ENCODE results near the gene TFR2. TPM values are rescaled to one million over a fixed set of nuclear protein-coding genes. Genes with fewer than 3 reads are reported as not detected.

TFR2 gene
- total and polyA plus RNA-seq, 2 of the 13 experiments (the other 11 are each of a cell fraction or from before 2014, with no cell fraction given), result 36.9 to 64.2 TPM

- H3K9ac ChIP-seq (ENCODE audit: insufficient read depth, low read depth, low read length), result peak overlapping the region; percentile 77
- BruUV-seq (replicated peaks), result no TSS peak
- ChIA-PET POLR2A (interaction anchor here (0.8 to 3.3 kb wide), 4 partner anchors 9 to 133 kb away, joined by 3 to 73 read pairs (median 6); partner anchors contain the start of genes FBXO24, LRCH4 and POP7), CTCF (ENCODE audit: low intra/inter-chr PET ratio, low total read pairs) (no interaction called here)
- H3K27ac ChIP-seq (ENCODE audit: extremely low read length, insufficient read depth, low read length), result peak overlapping the region; percentile 99
- ATAC-seq (peak; percentile 5), DNase-seq (ENCODE audit: low spot score) (no peak), FAIRE-seq (no peak)
- intact Hi-C loops (cut with micrococcal nuclease; ENCODE audit: unreplicated experiment) (no loop called here), in situ Hi-C loops (cut with HindIII; ENCODE audit: extremely low pct_ligation_motif_present, low pct_unique_long_range_greater_than_20kb) (no loop called here)
- H3K4me3 ChIP-seq (replicated peaks in 1 of 3; ENCODE audit: insufficient read depth in 1 of 3, low read depth in 2 of 3, low read length in 3 of 3), result peak overlapping the region in 2 of 3 experiments; percentile 8 to 62; a peak in 1 of 6 replicates
- no peaks in the 10 kb centered on the region for H3K79me2 ChIP-seq (ENCODE audit: insufficient read depth, low read length)
- H3K4me2 ChIP-seq (ENCODE audit: low read depth, low read length), result peak overlapping the region; percentile 78
- no peaks in the 10 kb centered on the region for H3K27me3 ChIP-seq (ENCODE audit: control insufficient read depth in 1 of 2, insufficient read depth in 2 of 2, low read length in 2 of 2)
- no peaks in the 10 kb centered on the region for H3K9me3 ChIP-seq (ENCODE audit: low read length)
- 55% methylated on average over 5 of the region's 20 CpGs for WGBS (ENCODE audit: low lambda C conversion rate)
- peaks cover 3 to 8% of the 10 kb centered on the region in 2 experiments; a peak in 1 of 5 replicates for H3K36me3 ChIP-seq (replicated peaks in 1 of 2; ENCODE audit: control insufficient read depth in 1 of 2, insufficient read depth in 2 of 2, low read length in 2 of 2)
- H4K20me1 ChIP-seq (ENCODE audit: insufficient read depth, low read length), result no peaks in the 10 kb centered on the region; the same call in 1 of the 2 replicates
- H3K4me1 ChIP-seq (ENCODE audit: insufficient read depth, low read length), result peaks cover 58% of the 10 kb centered on the region
- H2AFZ ChIP-seq (ENCODE audit: low read length), result no peak overlapping the region
- TF ChIP-seq PRDM4 (CRISPR knock-in tag; IDR thresholded peaks at IDR 0.05; ENCODE audit: borderline replicate concordance), result no peak
- no peak for TF ChIP-seq ZNF652 (CRISPR knock-in tag; IDR thresholded peaks at IDR 0.05; ENCODE audit: borderline replicate concordance, low read depth)
- TF ChIP-seq ZZZ3 (CRISPR knock-in tag; IDR thresholded peaks at IDR 0.05; ENCODE audit: borderline replicate concordance), result no peak
- no peak for TF ChIP-seq ZNF101 (CRISPR knock-in tag; IDR thresholded peaks at IDR 0.05; ENCODE audit: borderline replicate concordance, low read depth)
- TF ChIP-seq CEBPG (CRISPR knock-in tag; IDR thresholded peaks at IDR 0.05), result no peak
- no peak for TF ChIP-seq ZNF431 (CRISPR knock-in tag; IDR thresholded peaks at IDR 0.05; ENCODE audit: borderline replicate concordance, low read depth)
- no peak for TF ChIP-seq NFE2L2 (IDR thresholded peaks at IDR 0.05; ENCODE audit: low read length)
- no peak for TF ChIP-seq KLF11 (CRISPR knock-in tag; IDR thresholded peaks at IDR 0.05)
- no peak for TF ChIP-seq RBAK (CRISPR knock-in tag; IDR thresholded peaks at IDR 0.05)
- no peak for TF ChIP-seq ZHX1 (CRISPR knock-in tag; IDR thresholded peaks at IDR 0.05; ENCODE audit: low read depth)
- TF ChIP-seq RORA (CRISPR knock-in tag; IDR thresholded peaks at IDR 0.05), result no peak
- no peak for TF ChIP-seq DPF2 (CRISPR knock-in tag; IDR thresholded peaks at IDR 0.05; ENCODE audit: borderline replicate concordance, low read depth)
- TF ChIP-seq ZNF468 (CRISPR knock-in tag; IDR thresholded peaks at IDR 0.05), result 0 out of 2 replicates have a peak, but pooled peaks have one; percentile 32
- TF ChIP-seq, protein P1, sequence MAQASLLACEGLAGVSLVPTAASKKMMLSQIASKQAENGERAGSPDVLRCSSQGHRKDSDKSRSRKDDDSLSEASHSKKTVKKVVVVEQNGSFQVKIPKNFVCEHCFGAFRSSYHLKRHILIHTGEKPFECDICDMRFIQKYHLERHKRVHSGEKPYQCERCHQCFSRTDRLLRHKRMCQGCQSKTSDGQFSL (CRISPR knock-in tag; IDR thresholded peaks at IDR 0.05), result no peak
- peak; percentile 73 for TF ChIP-seq KDM2A (CRISPR knock-in tag; IDR thresholded peaks at IDR 0.05; ENCODE audit: borderline replicate concordance, low read depth)
- no peak for TF ChIP-seq MED8 (CRISPR knock-in tag; IDR thresholded peaks at IDR 0.05; ENCODE audit: insufficient replicate concordance)
- TF ChIP-seq RNF219 (CRISPR knock-in tag; IDR thresholded peaks at IDR 0.05), result no peak
These were observed 68.9 kb downstream of the TFR2 start for GRCh38 chr7:100572281-100572948.
